HG02852 (cell line): ENCODE data around the gene CACNB1.
A peak's percentile ranks its signal among the peaks of the same experiment; 100 is the strongest.

Experiments used
- ATAC-seq: cut with Tn5 transposase; IDR thresholded peaks from one replicate; pipeline ENCODE4 v1.9.1; 2021; ENCODE audit warnings: mild to moderate bottlenecking, moderate library complexity; ENCODE audit not compliant: unreplicated experiment

Gene CACNB1

GRCh38 chr17:39197380-39198185 is at the start of gene CACNB1:
TSS of gene CACNB1 (minus strand) at chr17:39197669. CDS start at chr17:39197495, 174 bp downstream.
- no peak for ATAC-seq

GRCh38 chr17:39246274-39246673 is 48.8 kb upstream of the CACNB1 start:
- ATAC-seq, result no peak

GRCh38 chr17:39244600-39245570 is 47.4 kb upstream of the CACNB1 start:
- ATAC-seq, result peak; percentile 70

- no peak for ATAC-seq
Measured at GRCh38 chr17:39244016-39244599, 46.6 kb upstream of the CACNB1 start.

- ATAC-seq, result no peak
Measured at GRCh38 chr17:39243155-39243554, 45.7 kb upstream of the CACNB1 start.

GRCh38 chr17:39240631-39241030 is 43.2 kb upstream of the CACNB1 start:
- ATAC-seq, result no peak

GRCh38 chr17:39239640-39240314 is 42.3 kb upstream of the CACNB1 start:
- ATAC-seq, result no peak

- no peak for ATAC-seq
Measured at GRCh38 chr17:39238311-39238972, 41.0 kb upstream of the CACNB1 start.

GRCh38 chr17:39237586-39237985 is 40.1 kb upstream of the CACNB1 start:
- ATAC-seq, result no peak

- ATAC-seq, result no peak
Measured at GRCh38 chr17:39236981-39237441, 39.5 kb upstream of the CACNB1 start.

- ATAC-seq, result no peak
Measured at GRCh38 chr17:39236450-39236927, 39.0 kb upstream of the CACNB1 start.

GRCh38 chr17:39235555-39236449 is 38.3 kb upstream of the CACNB1 start:
- ATAC-seq, result no peak

- ATAC-seq, result no peak
Measured at GRCh38 chr17:39231591-39232551, 34.4 kb upstream of the CACNB1 start.

GRCh38 chr17:39231091-39231561 is 33.7 kb upstream of the CACNB1 start:
- no peak for ATAC-seq

- no peak for ATAC-seq
Measured at GRCh38 chr17:39230361-39230760, 32.9 kb upstream of the CACNB1 start.

GRCh38 chr17:39229274-39229913 is 31.9 kb upstream of the CACNB1 start:
- ATAC-seq, result no peak

GRCh38 chr17:39227364-39227919 is 30.0 kb upstream of the CACNB1 start:
- ATAC-seq, result no peak
